K562 (cell line): ENCODE results near the gene MINDY4. TPM values are rescaled to one million over a fixed set of nuclear protein-coding genes. Genes with fewer than 3 reads are reported as not detected.

Experiments used
- ARID2 ChIP-seq: fragments of 450-650 bp; IDR thresholded peaks from 2 replicates; pipeline ENCODE4 v1.6.1; 2017; ENCODE audit warnings: antibody characterized with exemption, mild to moderate bottlenecking
- CHCHD3 ChIP-seq: fragments of 250-450 bp; sonication (Bioruptor Pico); IDR thresholded peaks from 2 replicates; pipeline ENCODE4 v2.1.2; 2022; ENCODE audit warnings: mild to moderate bottlenecking
- HIVEP1 ChIP-seq: fragments of 250-450 bp; sonication (Bioruptor Pico); IDR thresholded peaks from 2 replicates; pipeline ENCODE4 v1.4.0; 2020; ENCODE audit warnings: mild to moderate bottlenecking
- KLF10 ChIP-seq: fragments of 250-450 bp; sonication (Bioruptor Pico); IDR thresholded peaks from 2 replicates; pipeline ENCODE4 v1.6.1; 2021; ENCODE audit warnings: matching md5 sums
- PTTG1 ChIP-seq: fragments of 450-650 bp; IDR thresholded peaks from 2 replicates; pipeline ENCODE4 v1.6.1; 2016; ENCODE audit warnings: low read depth, mild to moderate bottlenecking, missing genetic modification characterization, missing compliant biosample characterization
- RBBP5 ChIP-seq: fragments of 200-600 bp; sonication (generic); IDR thresholded peaks from 2 replicates; pipeline ENCODE4 v1.6.1; 2012; ENCODE audit warnings: borderline replicate concordance, mild to moderate bottlenecking, low read length, control low read depth, inconsistent platforms; ENCODE audit not compliant: insufficient read depth, poor library complexity, severe bottlenecking
- SMC3 ChIP-seq: conservative IDR thresholded peaks from 2 replicates; pipeline ENCODE4 v1.6.1; 2011; ENCODE audit warnings: low read depth, low read length, improper control_type of control experiment; ENCODE audit not compliant: insufficient read depth
- TAF9B ChIP-seq: fragments of 450-650 bp; IDR thresholded peaks from 2 replicates; pipeline ENCODE4 v1.6.1; 2018; ENCODE audit warnings: mild to moderate bottlenecking; ENCODE audit not compliant: partially characterized antibody
- ZNF212 ChIP-seq: fragments of 450-650 bp; formaldehyde crosslinking; IDR thresholded peaks from 2 replicates; pipeline ENCODE4 v1.4.0; 2020; ENCODE audit warnings: mild to moderate bottlenecking
- polyA plus RNA-seq, 8 experiments: library from polyadenylated mRNA; depleted of rRNA in 4 of 8; stranded (reverse) in 5 of 8; unstranded in 3 of 8; fragments of >200 nt; fragmentation: Nextera tagmentation in 2 of 8; fragmentation: Illumina TruSeq in 1 of 8; extraction: Ambion mirVana in 2 of 8; extraction: Trizol in 1 of 8; gene quantifications; 2 replicates each; pipeline versions ENCODE4 v1.2.1 to v1.2.3, GENCODE V29; 2011 to 2014; ENCODE audit warnings: inconsistent platforms in 1 of 8, missing spikeins in 1 of 8
- total RNA-seq, 7 experiments: library from RNA; depleted of rRNA in 6 of 7; stranded (reverse); fragments of >200 nt in 6 of 7; fragmentation: Illumina TruSeq in 2 of 7; extraction: Trizol in 2 of 7; gene quantifications; 2 replicates each; pipeline versions ENCODE4 v1.2.1 to v1.2.3, GENCODE V29; 2011 to 2021; ENCODE audit warnings: low replicate concordance in 1 of 7
- TF ChIP-seq, protein P1 (sequence below), 3 experiments: fragments of 200-800 bp in 1 of 3; fragments of 250-450 bp in 1 of 3; fragments of 450-650 bp in 1 of 3; sonication (Bioruptor Pico) in 1 of 3; sonication (Bioruptor generic) in 1 of 3; formaldehyde crosslinking in 1 of 3; IDR thresholded peaks; 2 replicates each; pipeline versions ENCODE4 v1.6.1 to v1.8.0; 2016 to 2022; ENCODE audit warnings: mild to moderate bottlenecking in 2 of 3, missing genetic modification characterization in 2 of 3, missing compliant biosample characterization in 1 of 3, moderate library complexity in 1 of 3

Gene MINDY4
- total and polyA plus RNA-seq, 9 of the 15 experiments (the other 6 are each of a cell fraction or from before 2014, with no cell fraction given), result 2.1 to 16.7 (median 11.0) TPM

- TF ChIP-seq ARID2 (no peak), TAF9B (no peak), KLF10 (CRISPR knock-in tag) (no peak), CHCHD3 (CRISPR knock-in tag) (no peak), SMC3 (no peak), PTTG1 (no peak), ZNF212 (CRISPR knock-in tag) (no peak), HIVEP1 (no peak), RBBP5 (no peak)
- TF ChIP-seq, protein P1, sequence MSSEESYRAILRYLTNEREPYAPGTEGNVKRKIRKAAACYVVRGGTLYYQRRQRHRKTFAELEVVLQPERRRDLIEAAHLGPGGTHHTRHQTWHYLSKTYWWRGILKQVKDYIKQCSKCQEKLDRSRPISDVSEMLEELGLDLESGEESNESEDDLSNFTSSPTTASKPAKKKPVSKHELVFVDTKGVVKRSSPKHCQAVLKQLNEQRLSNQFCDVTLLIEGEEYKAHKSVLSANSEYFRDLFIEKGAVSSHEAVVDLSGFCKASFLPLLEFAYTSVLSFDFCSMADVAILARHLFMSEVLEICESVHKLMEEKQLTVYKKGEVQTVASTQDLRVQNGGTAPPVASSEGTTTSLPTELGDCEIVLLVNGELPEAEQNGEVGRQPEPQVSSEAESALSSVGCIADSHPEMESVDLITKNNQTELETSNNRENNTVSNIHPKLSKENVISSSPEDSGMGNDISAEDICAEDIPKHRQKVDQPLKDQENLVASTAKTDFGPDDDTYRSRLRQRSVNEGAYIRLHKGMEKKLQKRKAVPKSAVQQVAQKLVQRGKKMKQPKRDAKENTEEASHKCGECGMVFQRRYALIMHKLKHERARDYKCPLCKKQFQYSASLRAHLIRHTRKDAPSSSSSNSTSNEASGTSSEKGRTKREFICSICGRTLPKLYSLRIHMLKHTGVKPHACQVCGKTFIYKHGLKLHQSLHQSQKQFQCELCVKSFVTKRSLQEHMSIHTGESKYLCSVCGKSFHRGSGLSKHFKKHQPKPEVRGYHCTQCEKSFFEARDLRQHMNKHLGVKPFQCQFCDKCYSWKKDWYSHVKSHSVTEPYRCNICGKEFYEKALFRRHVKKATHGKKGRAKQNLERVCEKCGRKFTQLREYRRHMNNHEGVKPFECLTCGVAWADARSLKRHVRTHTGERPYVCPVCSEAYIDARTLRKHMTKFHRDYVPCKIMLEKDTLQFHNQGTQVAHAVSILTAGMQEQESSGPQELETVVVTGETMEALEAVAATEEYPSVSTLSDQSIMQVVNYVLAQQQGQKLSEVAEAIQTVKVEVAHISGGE (CRISPR knock-in tag; IDR thresholded peaks at IDR 0.05), result no peak
Observed at GRCh38 chr7:30873207-30873606, 102.0 kb downstream of the MINDY4 start (continued).
